ENCODE results near the gene RRP12.
"Not testable (repeated sequence)": the region's sequence is repeated elsewhere in the genome, so short reads cannot be mapped to it uniquely, and the experiment has no call there.

The RRP12 gene

GRCh38 chr10:97400665-97401454 lies at the start of gene RRP12:
TSS of gene RRP12 (minus strand) at chr10:97401340. CDS start at chr10:97401231, 109 bp downstream.
- DNase-seq (ENCODE audit: low read depth) = peak; percentile 100

- DNase-seq (ENCODE audit: low read depth) = no peak
Observed at GRCh38 chr10:97450828-97451227, 49.7 kb upstream of the RRP12 start.

- DNase-seq (ENCODE audit: low read depth) = peak; percentile 98
Observed at GRCh38 chr10:97445722-97446639, 44.8 kb upstream of the RRP12 start, which contains the start of the genes EXOSC1 and ZDHHC16. TSS of gene EXOSC1 (minus strand) at chr10:97446006. CDS start at chr10:97445985, 21 bp downstream. TSS of gene ZDHHC16 (plus strand) at chr10:97446175. CDS start at chr10:97451676, 5,501 bp downstream.

- no peak for DNase-seq (ENCODE audit: low read depth)
Observed at GRCh38 chr10:97445357-97445721, 44.2 kb upstream of the RRP12 start.

- DNase-seq (ENCODE audit: low read depth) = no peak
Observed at GRCh38 chr10:97444212-97444611, 43.1 kb upstream of the RRP12 start.

GRCh38 chr10:97442277-97442676 lies 41.1 kb upstream of the RRP12 start:
- DNase-seq (ENCODE audit: low read depth) = no peak

- no peak for DNase-seq (ENCODE audit: low read depth)
Observed at GRCh38 chr10:97435211-97435610, 34.1 kb upstream of the RRP12 start.

GRCh38 chr10:97434557-97434956 lies 33.4 kb upstream of the RRP12 start:
- no peak for DNase-seq (ENCODE audit: low read depth)

GRCh38 chr10:97434055-97434454 lies 32.9 kb upstream of the RRP12 start:
- DNase-seq (ENCODE audit: low read depth) = peak; percentile 47

GRCh38 chr10:97428572-97428981 lies 27.4 kb upstream of the RRP12 start:
- peak; percentile 65 for DNase-seq (ENCODE audit: low read depth)

- DNase-seq (ENCODE audit: low read depth) = peak; percentile 63
Observed at GRCh38 chr10:97427571-97428179, 26.5 kb upstream of the RRP12 start.

GRCh38 chr10:97426776-97427570 lies 25.8 kb upstream of the RRP12 start:
- DNase-seq (ENCODE audit: low read depth) = peak; percentile 43

GRCh38 chr10:97425964-97426775 lies 25.0 kb upstream of the RRP12 start, which contains the start of gene PGAM1:
TSS of gene PGAM1 (plus strand) at chr10:97426191. CDS start at chr10:97426308, 117 bp downstream.
- DNase-seq (ENCODE audit: low read depth) = peak; percentile 94

GRCh38 chr10:97423757-97424098 lies 22.6 kb upstream of the RRP12 start:
- not testable (repeated sequence) for DNase-seq (ENCODE audit: low read depth)

GRCh38 chr10:97416565-97416964 lies 15.4 kb upstream of the RRP12 start:
- no peak for DNase-seq (ENCODE audit: low read depth)

GRCh38 chr10:97412891-97413304 lies 11.8 kb upstream of the RRP12 start:
- DNase-seq (ENCODE audit: low read depth) = peak; percentile 12

- peak; percentile 69 for DNase-seq (ENCODE audit: low read depth)
Observed at GRCh38 chr10:97411406-97411805, 10.3 kb upstream of the RRP12 start.

- DNase-seq (ENCODE audit: low read depth) = no peak
Observed at GRCh38 chr10:97408496-97408992, 7.4 kb upstream of the RRP12 start.

- no peak for DNase-seq (ENCODE audit: low read depth)
Observed at GRCh38 chr10:97407952-97408248, 6.8 kb upstream of the RRP12 start.

- peak; percentile 86 for DNase-seq (ENCODE audit: low read depth)
Observed at GRCh38 chr10:97407211-97407951, 6.2 kb upstream of the RRP12 start.
